Measurements from ENCODE around the gene SLC26A3.
"Not testable (repeated sequence)": the region's sequence is repeated elsewhere in the genome, so short reads cannot be mapped to it uniquely, and the experiment has no call there.

Gene SLC26A3

DNA sequence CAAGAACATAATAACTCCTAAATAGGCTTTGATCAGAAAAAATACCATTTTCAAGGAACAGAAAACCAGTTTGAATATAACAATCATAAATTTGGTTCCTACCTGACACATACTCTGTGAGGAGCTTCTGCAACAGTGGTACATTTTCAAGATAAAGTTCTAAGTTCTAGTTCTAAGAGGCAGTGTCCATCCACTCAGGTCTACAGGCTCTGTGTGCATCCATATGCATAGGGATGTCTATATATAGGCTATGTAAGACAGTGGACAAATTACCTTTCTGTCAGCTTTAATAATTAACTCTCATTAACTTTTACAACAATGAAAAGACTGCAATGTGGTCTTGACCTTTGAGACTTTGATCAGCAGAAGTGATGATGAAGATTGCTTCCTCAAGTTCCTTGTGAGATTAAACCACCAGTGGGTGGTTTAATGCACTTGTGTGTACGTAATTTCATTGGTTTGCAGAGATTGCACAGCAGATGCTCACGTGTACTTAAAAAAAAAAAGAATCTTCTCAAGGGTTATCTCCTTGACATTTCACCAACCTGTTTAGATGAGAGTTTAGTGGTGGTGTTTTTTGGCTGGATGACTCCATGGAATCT, at the start of gene SLC26A3:
SLC26A3 (minus strand) TSS at position 215 of the 602 bp plus-strand sequence. CDS start 8,714 bp downstream, outside the sequence.
- Histone ChIP-seq H3K9me3 (ENCODE audit: control insufficient read depth, insufficient read depth, low read length) (no peaks in the 10 kb centered on the region), H3K4me1 (ENCODE audit: control insufficient read depth, insufficient read depth, low read length) (no peaks in the 10 kb centered on the region), H3K27me3 (ENCODE audit: control insufficient read depth, insufficient read depth, low read length) (no peaks in the 10 kb centered on the region), H3K4me3 (ENCODE audit: low read depth, low read length) (no peak within 1 kb of the TSS), H3K36me3 (ENCODE audit: control insufficient read depth, insufficient read depth, low read length) (no peaks in the 10 kb centered on the region), H3K9ac (ENCODE audit: low read depth, low read length) (no peak within 1 kb of the TSS)

DNA sequence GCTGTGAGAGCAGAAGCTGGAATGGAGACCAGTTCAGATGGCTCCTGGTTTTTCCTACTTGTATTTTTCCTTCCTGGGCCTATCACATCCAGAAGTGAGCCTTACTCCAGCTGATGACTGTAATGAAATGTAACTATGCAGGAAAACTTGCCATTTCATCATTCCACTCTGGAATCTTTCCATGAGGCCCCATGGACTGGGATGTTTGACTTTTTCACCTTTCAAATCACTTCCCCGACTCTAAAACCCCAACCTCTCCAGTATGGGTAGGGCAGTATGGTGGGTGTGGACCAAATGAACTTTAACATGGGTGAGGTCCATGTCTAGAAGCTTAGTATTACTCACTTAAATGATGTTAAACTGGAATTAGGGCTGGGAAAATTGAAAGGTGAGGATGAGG, 47.6 kb upstream of the SLC26A3 start:
- Histone ChIP-seq H3K36me3 (ENCODE audit: control insufficient read depth, insufficient read depth, low read length) (no peaks in the 10 kb centered on the region), H3K4me1 (ENCODE audit: control insufficient read depth, insufficient read depth, low read length) (no peaks in the 10 kb centered on the region), H3K27me3 (ENCODE audit: control insufficient read depth, insufficient read depth, low read length) (peaks cover 2% of the 10 kb centered on the region), H3K9ac (ENCODE audit: low read depth, low read length) (no peak overlapping the region), H3K9me3 (ENCODE audit: control insufficient read depth, insufficient read depth, low read length) (no peaks in the 10 kb centered on the region), H3K4me3 (ENCODE audit: low read depth, low read length) (no peak overlapping the region)

DNA sequence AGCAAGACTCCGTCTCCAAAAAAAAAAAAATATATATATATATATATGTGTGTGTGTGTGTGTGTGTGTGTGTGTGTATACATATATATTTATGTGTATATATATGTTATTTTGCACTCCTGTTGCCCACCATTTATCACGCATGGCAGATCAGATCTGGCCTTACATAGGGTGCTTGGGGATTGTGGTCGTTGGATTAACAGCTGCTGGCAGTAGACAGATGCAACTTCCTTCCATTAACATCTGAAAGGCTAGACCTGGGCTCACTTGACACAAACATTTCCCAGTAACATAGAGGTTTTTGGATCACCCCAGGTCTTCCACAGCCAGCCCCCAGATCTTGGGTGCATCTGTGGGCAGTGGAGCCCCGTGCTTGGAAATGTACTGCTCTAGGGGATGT, 47.2 kb upstream of the SLC26A3 start:
- Histone ChIP-seq H3K36me3 (ENCODE audit: control insufficient read depth, insufficient read depth, low read length) (no peaks in the 10 kb centered on the region), H3K4me3 (ENCODE audit: low read depth, low read length) (no peak overlapping the region), H3K9ac (ENCODE audit: low read depth, low read length) (no peak overlapping the region), H3K4me1 (ENCODE audit: control insufficient read depth, insufficient read depth, low read length) (no peaks in the 10 kb centered on the region), H3K27me3 (ENCODE audit: control insufficient read depth, insufficient read depth, low read length) (peaks cover 2% of the 10 kb centered on the region), H3K9me3 (ENCODE audit: control insufficient read depth, insufficient read depth, low read length) (no peaks in the 10 kb centered on the region)

DNA sequence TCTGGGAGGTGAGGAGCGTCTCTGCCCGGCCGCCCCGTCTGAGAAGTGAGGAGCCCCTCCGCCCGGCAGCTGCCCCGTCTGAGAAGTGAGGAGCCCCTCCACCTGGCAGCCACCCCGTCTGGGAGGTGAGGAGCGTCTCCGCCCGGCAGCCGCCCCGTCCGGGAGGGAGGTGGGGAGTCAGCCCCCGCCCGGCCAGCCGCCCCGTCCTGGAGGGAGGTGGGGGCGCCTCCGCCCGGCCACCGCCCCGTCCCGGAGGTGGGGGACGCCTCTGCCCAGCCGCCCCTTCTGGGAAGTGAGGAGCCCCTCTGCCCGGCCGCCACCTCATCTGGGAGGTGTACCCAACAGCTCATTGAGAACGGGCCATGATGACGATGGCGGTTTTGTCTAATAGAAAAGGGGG, 45.2 kb upstream of the SLC26A3 start:
- not testable (repeated sequence) for H3K4me3 ChIP-seq (ENCODE audit: low read depth, low read length); H3K27me3 ChIP-seq (ENCODE audit: control insufficient read depth, insufficient read depth, low read length); H3K9ac ChIP-seq (ENCODE audit: low read depth, low read length); H3K9me3 ChIP-seq (ENCODE audit: control insufficient read depth, insufficient read depth, low read length); H3K36me3 ChIP-seq (ENCODE audit: control insufficient read depth, insufficient read depth, low read length); H3K4me1 ChIP-seq (ENCODE audit: control insufficient read depth, insufficient read depth, low read length)

DNA sequence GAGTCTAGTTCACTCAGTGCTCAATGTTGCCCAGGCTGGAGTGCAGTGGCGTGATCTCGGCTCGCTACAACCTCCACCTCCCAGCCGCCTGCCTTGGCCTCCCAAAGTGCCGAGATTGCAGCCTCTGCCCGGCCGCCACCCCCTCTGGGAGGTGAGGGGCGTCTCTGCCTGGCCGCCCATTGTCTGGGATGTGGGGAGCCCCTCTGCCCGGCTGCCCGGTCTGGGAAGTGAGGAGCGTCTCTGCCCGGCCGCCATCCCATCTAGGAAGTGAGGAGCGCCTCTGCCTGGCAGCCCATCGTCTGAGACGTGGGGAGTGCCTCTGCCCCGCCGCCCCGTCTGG, 44.8 kb upstream of the SLC26A3 start:
- not testable (repeated sequence) for H3K36me3 ChIP-seq (ENCODE audit: control insufficient read depth, insufficient read depth, low read length); H3K27me3 ChIP-seq (ENCODE audit: control insufficient read depth, insufficient read depth, low read length); H3K9ac ChIP-seq (ENCODE audit: low read depth, low read length); H3K4me3 ChIP-seq (ENCODE audit: low read depth, low read length); H3K4me1 ChIP-seq (ENCODE audit: control insufficient read depth, insufficient read depth, low read length); H3K9me3 ChIP-seq (ENCODE audit: control insufficient read depth, insufficient read depth, low read length)

DNA sequence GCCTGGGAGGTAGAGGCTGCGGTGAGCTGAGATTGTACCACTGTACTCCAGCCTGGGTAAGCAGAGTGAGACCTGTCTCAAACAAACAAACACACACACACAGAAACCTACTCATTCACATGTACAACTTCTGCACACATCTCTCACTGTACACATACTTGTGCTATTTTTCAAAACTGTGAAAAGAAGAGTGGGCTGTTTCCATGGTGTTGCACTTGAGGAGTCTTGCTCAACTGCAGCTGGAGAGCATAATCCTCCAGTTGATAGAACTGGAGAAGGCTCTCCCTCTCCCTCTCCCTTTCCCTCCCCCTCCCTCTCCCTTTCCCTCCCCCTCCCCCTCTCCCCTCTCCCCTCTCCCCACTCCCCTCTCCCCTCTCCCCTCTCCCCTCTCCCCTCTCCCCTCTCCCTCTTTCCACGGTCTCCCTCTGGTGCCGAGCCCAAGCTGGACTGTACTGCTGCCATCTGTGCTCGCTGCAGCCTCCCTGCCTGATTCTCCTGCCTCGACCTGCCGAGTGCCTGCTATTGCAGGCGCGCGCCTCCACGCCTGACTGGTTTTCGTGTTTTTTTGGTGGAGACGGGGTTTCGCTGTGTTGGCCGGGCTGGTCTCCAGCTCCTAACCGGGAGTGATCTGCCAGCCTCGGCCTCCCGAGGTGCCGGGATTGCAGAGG, 44.3 kb upstream of the SLC26A3 start:
- H3K9ac ChIP-seq (ENCODE audit: low read depth, low read length): no peak overlapping the region
- H3K36me3 ChIP-seq (ENCODE audit: control insufficient read depth, insufficient read depth, low read length): no peaks in the 10 kb centered on the region
- H3K4me3 ChIP-seq (ENCODE audit: low read depth, low read length): no peak overlapping the region
- H3K4me1 ChIP-seq (ENCODE audit: control insufficient read depth, insufficient read depth, low read length): no peaks in the 10 kb centered on the region
- no peaks in the 10 kb centered on the region for H3K27me3 ChIP-seq (ENCODE audit: control insufficient read depth, insufficient read depth, low read length)
- H3K9me3 ChIP-seq (ENCODE audit: control insufficient read depth, insufficient read depth, low read length): no peaks in the 10 kb centered on the region

DNA sequence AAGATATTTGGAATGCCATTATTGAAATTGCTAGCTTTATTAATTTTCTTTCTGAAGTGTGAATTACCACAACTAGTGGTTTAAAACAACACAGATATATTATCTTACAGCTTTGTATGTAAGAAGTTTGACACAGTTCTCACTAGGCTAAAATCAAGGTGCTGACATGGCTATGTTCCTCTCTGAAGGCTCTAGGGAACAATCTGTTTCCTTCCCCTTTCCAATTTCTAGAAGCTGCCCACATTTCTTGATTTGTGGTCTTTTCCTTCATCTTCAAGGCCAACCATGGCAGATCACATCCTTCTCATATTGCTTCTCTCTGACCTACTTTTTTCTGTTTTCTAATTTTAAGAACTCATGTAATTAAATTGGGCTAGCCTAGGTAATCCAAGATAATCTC, 43.3 kb upstream of the SLC26A3 start:
- Histone ChIP-seq H3K27me3 (ENCODE audit: control insufficient read depth, insufficient read depth, low read length) (no peaks in the 10 kb centered on the region), H3K9me3 (ENCODE audit: control insufficient read depth, insufficient read depth, low read length) (no peaks in the 10 kb centered on the region), H3K36me3 (ENCODE audit: control insufficient read depth, insufficient read depth, low read length) (no peaks in the 10 kb centered on the region), H3K9ac (ENCODE audit: low read depth, low read length) (no peak overlapping the region), H3K4me3 (ENCODE audit: low read depth, low read length) (no peak overlapping the region), H3K4me1 (ENCODE audit: control insufficient read depth, insufficient read depth, low read length) (no peaks in the 10 kb centered on the region)

DNA sequence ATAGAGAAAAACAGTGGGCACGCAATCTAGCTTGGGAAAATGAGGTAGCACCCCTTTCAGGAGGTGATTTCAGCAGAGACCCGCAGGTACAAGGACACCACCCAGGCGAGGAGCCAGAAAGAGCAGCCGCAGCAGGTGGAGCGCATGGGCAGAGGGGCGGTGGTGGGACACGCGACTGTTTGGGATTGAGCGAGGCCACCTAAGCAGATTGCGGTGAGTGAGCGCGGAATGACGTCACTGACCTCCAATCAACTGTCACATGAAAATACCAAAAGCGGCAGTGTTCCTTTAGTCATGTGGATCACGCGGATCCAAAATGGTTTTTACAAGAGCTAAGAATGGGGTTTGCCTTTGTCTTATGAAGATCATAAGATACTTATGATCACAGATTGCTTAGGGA, 40.2 kb upstream of the SLC26A3 start:
- H3K36me3 ChIP-seq (ENCODE audit: control insufficient read depth, insufficient read depth, low read length): no peaks in the 10 kb centered on the region
- no peaks in the 10 kb centered on the region for H3K27me3 ChIP-seq (ENCODE audit: control insufficient read depth, insufficient read depth, low read length)
- H3K9ac ChIP-seq (ENCODE audit: low read depth, low read length): no peak overlapping the region
- H3K4me3 ChIP-seq (ENCODE audit: low read depth, low read length): no peak overlapping the region
- no peaks in the 10 kb centered on the region for H3K9me3 ChIP-seq (ENCODE audit: control insufficient read depth, insufficient read depth, low read length)
- no peaks in the 10 kb centered on the region for H3K4me1 ChIP-seq (ENCODE audit: control insufficient read depth, insufficient read depth, low read length)

DNA sequence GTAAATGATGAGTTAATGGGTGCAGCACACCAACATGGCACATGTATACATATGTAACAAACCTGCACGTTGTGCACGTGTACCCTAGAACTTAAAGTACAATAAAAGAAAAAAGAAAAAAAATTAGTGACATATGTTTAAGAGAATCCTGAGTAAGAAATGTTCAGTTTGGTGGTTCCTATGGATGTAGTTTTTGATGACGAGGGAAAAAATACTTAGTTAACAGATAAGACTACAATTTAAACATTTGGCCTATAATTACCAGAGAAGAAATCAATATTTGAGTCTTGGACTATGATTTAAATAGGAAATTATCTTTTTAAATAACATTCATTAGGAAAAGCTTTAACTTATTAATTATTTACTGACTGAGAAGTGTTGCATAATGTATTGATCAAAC, 39.2 kb upstream of the SLC26A3 start:
- no peaks in the 10 kb centered on the region for H3K36me3 ChIP-seq (ENCODE audit: control insufficient read depth, insufficient read depth, low read length)
- no peaks in the 10 kb centered on the region for H3K27me3 ChIP-seq (ENCODE audit: control insufficient read depth, insufficient read depth, low read length)

DNA sequence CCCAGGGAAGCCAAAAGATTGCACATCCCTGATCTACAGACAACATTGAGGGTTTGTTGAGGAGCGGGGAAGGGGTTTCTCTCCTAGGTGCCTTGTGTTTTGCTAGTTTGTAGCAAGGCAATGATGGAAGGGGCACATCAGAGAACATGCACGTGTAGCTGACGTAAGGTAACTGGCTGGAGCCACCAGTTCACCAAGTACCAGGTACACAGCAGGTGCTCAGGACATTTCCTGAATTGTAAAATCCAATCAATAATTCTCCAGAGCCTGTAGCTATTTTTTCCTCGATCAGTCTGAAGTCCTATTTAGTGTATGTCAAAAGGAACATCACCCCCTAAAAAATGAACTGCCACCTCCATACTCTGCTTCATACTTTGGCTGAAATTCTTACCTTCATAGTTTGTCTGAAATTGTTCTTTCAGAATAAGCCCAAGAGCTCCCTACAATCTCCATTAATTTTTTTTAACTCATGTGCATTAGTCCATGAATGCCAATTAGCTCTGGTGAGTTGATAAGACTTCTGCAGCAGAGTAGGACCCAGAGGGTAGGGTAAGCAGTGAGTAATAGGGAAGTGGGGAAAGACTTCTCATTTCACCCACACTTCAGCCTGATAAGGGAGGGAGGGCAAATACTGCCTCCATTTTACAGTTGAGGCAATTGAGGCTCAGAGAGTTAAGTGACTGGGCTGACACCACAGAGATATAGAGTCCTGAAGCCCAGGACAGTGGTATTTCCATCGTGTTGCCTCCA, 36.0 kb upstream of the SLC26A3 start:
- no peak overlapping the region for H3K9ac ChIP-seq (ENCODE audit: low read depth, low read length)
- H3K36me3 ChIP-seq (ENCODE audit: control insufficient read depth, insufficient read depth, low read length): no peaks in the 10 kb centered on the region
- no peaks in the 10 kb centered on the region for H3K4me1 ChIP-seq (ENCODE audit: control insufficient read depth, insufficient read depth, low read length)
- H3K4me3 ChIP-seq (ENCODE audit: low read depth, low read length): no peak overlapping the region
- no peaks in the 10 kb centered on the region for H3K27me3 ChIP-seq (ENCODE audit: control insufficient read depth, insufficient read depth, low read length)
- H3K9me3 ChIP-seq (ENCODE audit: control insufficient read depth, insufficient read depth, low read length): no peaks in the 10 kb centered on the region

More for the DNA sequence above, 39.2 kb upstream of the SLC26A3 start:
- H3K9ac ChIP-seq (ENCODE audit: low read depth, low read length): no peak overlapping the region
- H3K9me3 ChIP-seq (ENCODE audit: control insufficient read depth, insufficient read depth, low read length): no peaks in the 10 kb centered on the region
- no peaks in the 10 kb centered on the region for H3K4me1 ChIP-seq (ENCODE audit: control insufficient read depth, insufficient read depth, low read length)
- no peak overlapping the region for H3K4me3 ChIP-seq (ENCODE audit: low read depth, low read length)

DNA sequence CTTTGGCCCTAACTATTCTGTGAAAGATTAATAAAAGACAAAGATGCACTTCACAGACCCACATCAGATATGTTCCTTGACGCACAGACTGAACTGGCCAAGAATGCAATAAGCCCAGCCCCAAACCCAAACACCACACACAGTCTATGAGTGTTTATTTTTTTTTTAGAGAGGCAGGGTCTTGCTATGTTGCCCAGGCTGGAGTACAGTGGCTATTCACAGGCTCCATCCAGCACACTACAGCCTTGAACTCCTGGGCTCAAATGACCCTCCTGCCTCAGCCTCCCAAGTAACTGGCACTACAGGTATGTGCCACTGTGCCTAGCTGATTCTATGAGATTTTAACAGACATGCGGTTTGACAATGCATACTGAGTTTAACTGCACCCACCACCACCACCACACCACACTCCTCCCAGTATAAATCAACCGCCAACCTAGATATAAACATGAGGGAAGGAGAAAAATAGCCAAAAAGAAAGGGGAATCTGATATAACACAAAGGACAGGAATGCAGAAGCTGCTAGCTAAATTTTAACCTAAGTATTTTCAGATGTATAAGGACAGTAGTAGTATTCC, 35.1 kb upstream of the SLC26A3 start:
- no peaks in the 10 kb centered on the region for H3K9me3 ChIP-seq (ENCODE audit: control insufficient read depth, insufficient read depth, low read length)
- no peaks in the 10 kb centered on the region for H3K4me1 ChIP-seq (ENCODE audit: control insufficient read depth, insufficient read depth, low read length)
- no peak overlapping the region for H3K4me3 ChIP-seq (ENCODE audit: low read depth, low read length)
- no peak overlapping the region for H3K9ac ChIP-seq (ENCODE audit: low read depth, low read length)
- no peaks in the 10 kb centered on the region for H3K36me3 ChIP-seq (ENCODE audit: control insufficient read depth, insufficient read depth, low read length)
- H3K27me3 ChIP-seq (ENCODE audit: control insufficient read depth, insufficient read depth, low read length): no peaks in the 10 kb centered on the region

DNA sequence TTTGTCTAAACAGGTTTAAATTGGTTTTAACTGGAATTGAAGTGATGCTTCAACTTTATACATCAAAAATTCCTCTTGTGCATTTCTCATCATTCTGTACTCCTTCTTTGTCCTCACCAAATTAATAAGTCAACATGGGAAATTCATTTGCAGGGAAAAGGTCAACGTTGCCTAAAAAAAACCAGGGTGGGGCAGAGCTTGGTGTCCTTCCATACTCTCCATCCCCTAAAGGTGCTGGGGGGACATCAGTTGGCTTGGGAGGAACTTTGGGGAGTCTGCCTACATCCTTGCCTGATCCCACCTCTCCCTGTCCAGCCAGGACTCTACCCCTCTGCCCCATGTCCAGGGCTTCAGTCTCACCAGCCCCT, 34.1 kb upstream of the SLC26A3 start:
- no peak overlapping the region for H3K9ac ChIP-seq (ENCODE audit: low read depth, low read length)
- H3K27me3 ChIP-seq (ENCODE audit: control insufficient read depth, insufficient read depth, low read length): no peaks in the 10 kb centered on the region
- H3K4me1 ChIP-seq (ENCODE audit: control insufficient read depth, insufficient read depth, low read length): no peaks in the 10 kb centered on the region
- no peak overlapping the region for H3K4me3 ChIP-seq (ENCODE audit: low read depth, low read length)
- H3K9me3 ChIP-seq (ENCODE audit: control insufficient read depth, insufficient read depth, low read length): no peaks in the 10 kb centered on the region
- H3K36me3 ChIP-seq (ENCODE audit: control insufficient read depth, insufficient read depth, low read length): no peaks in the 10 kb centered on the region

All from iPS-15b (cell line).